Neural crest cell (in vitro differentiated cells): ENCODE measurements around the gene DDX5. TPM values are rescaled to one million over a fixed set of nuclear protein-coding genes. Genes with fewer than 3 reads are reported as not detected.
A peak's percentile ranks its signal among the peaks of the same experiment; 100 is the strongest.
"Not testable (repeated sequence)": the region's sequence is repeated elsewhere in the genome, so short reads cannot be mapped to it uniquely, and the experiment has no call there.

Experiments used
- DNase-seq: peaks from one replicate; pipeline ENCODE4 v3.0.0; 2021; ENCODE audit warnings: low read depth, mixed read lengths, low spot score
- H3K27ac Mint-ChIP-seq: one replicate; pipeline ENCODE4 v1.8.0; 2021; ENCODE audit warnings: mild to moderate bottlenecking, mixed read lengths; ENCODE audit not compliant: unreplicated experiment
- H3K27me3 Mint-ChIP-seq: 2 replicates; pipeline ENCODE4 v1.8.0; 2021; ENCODE audit warnings: low read depth, mild to moderate bottlenecking, mixed read lengths
- H3K36me3 Mint-ChIP-seq: 2 replicates; pipeline ENCODE4 v1.8.0; 2021; ENCODE audit warnings: low read depth, mild to moderate bottlenecking, mixed read lengths
- H3K4me1 Mint-ChIP-seq: 2 replicates; pipeline ENCODE4 v1.8.0; 2021; ENCODE audit warnings: mixed read lengths
- H3K4me3 Mint-ChIP-seq: one replicate; pipeline ENCODE4 v1.8.0; 2021; ENCODE audit warnings: mild to moderate bottlenecking, mixed read lengths
- H3K9me3 Mint-ChIP-seq: 2 replicates; pipeline ENCODE4 v1.8.0; 2021; ENCODE audit warnings: mixed read lengths
- CTCF ChIP-seq: fragments of 200-600 bp; sonication (generic); conservative IDR thresholded peaks from 2 replicates; pipeline ENCODE4 v1.5.0; 2021; ENCODE audit warnings: antibody characterized with exemption, mild to moderate bottlenecking
- total RNA-seq: library from RNA; stranded (reverse); gene quantifications from 2 replicates; pipeline ENCODE4 v1.2.1, GENCODE V29; 2021

Gene DDX5
- total RNA-seq, 1 donor from 2014 or later, result 905 TPM

- H3K36me3 Mint-ChIP-seq, result peaks cover 6% of the 10 kb centered on the region
Measured at GRCh38 chr17:64480951-64481350, 25.1 kb downstream of the DDX5 start.

GRCh38 chr17:64477849-64478248 lies 28.2 kb downstream of the DDX5 start:
- Mint-ChIP-seq H3K9me3 (no peaks in the 10 kb centered on the region), H3K36me3 (peaks cover 2% of the 10 kb centered on the region), H3K27me3 (no peaks in the 10 kb centered on the region), H3K27ac (no peak overlapping the region), H3K4me3 (no peak overlapping the region), H3K4me1 (no peaks in the 10 kb centered on the region)
- DNase-seq, result no peak
- no peak for TF ChIP-seq CTCF

More at GRCh38 chr17:64480951-64481350, 25.1 kb downstream of the DDX5 start:
- Mint-ChIP-seq H3K27me3 (no peaks in the 10 kb centered on the region), H3K4me1 (no peaks in the 10 kb centered on the region), H3K27ac (no peak overlapping the region), H3K4me3 (no peak overlapping the region), H3K9me3 (no peaks in the 10 kb centered on the region)
- DNase-seq, result no peak
- no peak for TF ChIP-seq CTCF

- Mint-ChIP-seq H3K4me3 (no peak overlapping the region), H3K36me3 (no peaks in the 10 kb centered on the region), H3K9me3 (no peaks in the 10 kb centered on the region), H3K27ac (peak overlapping the region; percentile 50), H3K4me1 (no peaks in the 10 kb centered on the region), H3K27me3 (no peaks in the 10 kb centered on the region)
- DNase-seq, result no peak
- no peak for TF ChIP-seq CTCF
Measured at GRCh38 chr17:64472564-64472963, 33.5 kb downstream of the DDX5 start.

- Mint-ChIP-seq H3K27me3 (no peaks in the 10 kb centered on the region), H3K27ac (no peak overlapping the region), H3K4me3 (no peak overlapping the region), H3K9me3 (no peaks in the 10 kb centered on the region), H3K36me3 (no peaks in the 10 kb centered on the region), H3K4me1 (no peaks in the 10 kb centered on the region)
- no peak for TF ChIP-seq CTCF
- DNase-seq, result no peak
Measured at GRCh38 chr17:64471440-64471839, 34.6 kb downstream of the DDX5 start.

- no peak for DNase-seq
Measured at GRCh38 chr17:64470625-64471024, 35.5 kb downstream of the DDX5 start.

GRCh38 chr17:64466834-64467233 lies 39.3 kb downstream of the DDX5 start:
- H3K4me1 Mint-ChIP-seq, H3K27ac Mint-ChIP-seq, H3K36me3 Mint-ChIP-seq, DNase-seq, H3K9me3 Mint-ChIP-seq, H3K4me3 Mint-ChIP-seq, H3K27me3 Mint-ChIP-seq: not testable (repeated sequence)

More at GRCh38 chr17:64470625-64471024, 35.5 kb downstream of the DDX5 start:
- Mint-ChIP-seq H3K4me1 (no peaks in the 10 kb centered on the region), H3K27me3 (peaks cover 2% of the 10 kb centered on the region), H3K4me3 (no peak overlapping the region), H3K27ac (no peak overlapping the region), H3K9me3 (no peaks in the 10 kb centered on the region), H3K36me3 (no peaks in the 10 kb centered on the region)
- no peak for TF ChIP-seq CTCF
